NCI-H1436 (cell line): ENCODE results near the gene CEPT1.

Source experiments
- DNase-seq: peaks from one replicate; lab custom pipeline; 2025; lab: John Stamatoyannopoulos, UW

The CEPT1 gene

GRCh38 chr1:111227851-111228747 is 88.1 kb downstream of the CEPT1 start:
- DNase-seq, result no peak

- no peak for DNase-seq
These were observed 88.7 kb downstream of the CEPT1 start for GRCh38 chr1:111228748-111229126.

- no peak for DNase-seq
These were observed 92.1 kb downstream of the CEPT1 start for GRCh38 chr1:111232134-111232533.

- no peak for DNase-seq
These were observed 94.2 kb downstream of the CEPT1 start for GRCh38 chr1:111234258-111234657.
